K562 (cell line): Measurements from ENCODE around the gene CEP95. TPM values are rescaled to one million over a fixed set of nuclear protein-coding genes. Genes with fewer than 3 reads are reported as not detected.

Experiments used
- ATAC-seq: fragments of 200-7000 bp; cut with Tn5 transposase; 3 replicates; pipeline ENCODE4 v1.9.1; 2020; ENCODE audit warnings: moderate library complexity
- BruUV-seq: library from RNA; stranded (reverse); fragments of 400-500 nt; replicated peaks from 2 replicates; lab custom pipeline; 2021; lab: Mats Ljungman, UMichigan
- CTCF ChIA-PET: fragments of 300-600 bp; formaldehyde crosslinking; extraction: SDS; loops from one replicate; lab custom pipeline; 2021; ENCODE audit warnings: low intra/inter-chr PET ratio; lab: Yijun Ruan, JAX
- POLR2A ChIA-PET: fragments of 300-600, 350-650 bp; sonication (Branson Sonifier 250); formaldehyde crosslinking; extraction: SDS; loops from one replicate; lab custom pipeline; 2021; ENCODE audit warnings: antibody characterized with exemption, inconsistent platforms; lab: Yijun Ruan, JAX
- DNase-seq, 4 experiments: peaks; one replicate each; pipeline versions ENCODE4 v3.0.0 to v3.0.0-alpha.2; 2011 to 2018; ENCODE audit warnings: low spot score in 3 of 4, mixed read lengths in 3 of 4; ENCODE audit errors: extremely low read depth in 1 of 4
- FAIRE-seq: peaks from 2 replicates; lab custom pipeline; 2011; peaks lifted over from hg19 to GRCh38; lab: Jason Lieb, UNC
- H2AFZ ChIP-seq: 2 replicates; pipeline ENCODE4 v1.6.0; 2011; ENCODE audit warnings: low read depth, low read length, control low read depth, inconsistent platforms
- H3K27ac ChIP-seq: fragments of 200-600 bp; 3 replicates; pipeline ENCODE4 v1.8.0; 2011; ENCODE audit warnings: low read depth, mild to moderate bottlenecking, control low read depth, inconsistent platforms, low read length, moderate library complexity, mixed read lengths; ENCODE audit errors: extremely low read depth
- H3K27me3 ChIP-seq, 2 experiments: fragments of 300-600 bp in 1 of 2; 2 replicates in 1 of 2; 3 replicates in 1 of 2; pipeline versions ENCODE4 v1.6.0 to v1.8.0; 2011; ENCODE audit warnings: inconsistent platforms in 2 of 2, low read length in 2 of 2, mild to moderate bottlenecking in 1 of 2, mixed read lengths in 1 of 2, moderate library complexity in 1 of 2; ENCODE audit not compliant: control insufficient read depth in 2 of 2, insufficient read depth in 2 of 2
- H3K36me3 ChIP-seq: fragments of 300-600 bp; 3 replicates; pipeline ENCODE4 v1.8.0; 2011; ENCODE audit warnings: mild to moderate bottlenecking, low read length, inconsistent platforms; ENCODE audit not compliant: control insufficient read depth, insufficient read depth
- H3K4me1 ChIP-seq, 2 experiments: fragments of 200-600 bp in 1 of 2; replicated peaks in 1 of 2; 2 replicates in 1 of 2; 3 replicates in 1 of 2; pipeline versions ENCODE4 v1.5.1 to v1.8.0; 2011; ENCODE audit warnings: inconsistent platforms in 2 of 2, low read length in 2 of 2, mild to moderate bottlenecking in 1 of 2, mixed read lengths in 1 of 2, moderate library complexity in 1 of 2; ENCODE audit not compliant: control insufficient read depth in 2 of 2, insufficient read depth in 2 of 2
- H3K4me2 ChIP-seq: 2 replicates; pipeline ENCODE4 v1.6.1; 2011; ENCODE audit warnings: low read length, control low read depth, inconsistent platforms, mixed read lengths; ENCODE audit not compliant: insufficient read depth
- H3K4me3 ChIP-seq: fragments of 200-600 bp; sonication (generic), shearing (Covaris generic); 2 replicates; pipeline ENCODE4 v1.5.1; 2016; ENCODE audit warnings: control low read depth, inconsistent platforms
- H3K79me2 ChIP-seq: fragments of 200-600 bp; 3 replicates; pipeline ENCODE4 v1.8.0; 2011; ENCODE audit warnings: low read length, inconsistent platforms; ENCODE audit not compliant: control insufficient read depth, insufficient read depth
- H3K9ac ChIP-seq, 2 experiments: 2 replicates each; pipeline versions ENCODE4 v1.6.0 to v1.6.1; 2011; ENCODE audit warnings: low read depth in 2 of 2, low read length in 2 of 2, control low read depth in 1 of 2, inconsistent platforms in 1 of 2, mild to moderate bottlenecking in 1 of 2, mixed read lengths in 1 of 2; ENCODE audit not compliant: insufficient read depth in 1 of 2
- H3K9me1 ChIP-seq: one replicate; pipeline ENCODE4 v1.6.0; 2011; ENCODE audit warnings: inconsistent platforms, mild to moderate bottlenecking, low read length, moderate library complexity; ENCODE audit not compliant: control insufficient read depth, insufficient read depth
- H3K9me3 ChIP-seq: replicated peaks from 2 replicates; pipeline ENCODE4 v1.5.1; 2011; ENCODE audit warnings: low read depth, low read length, inconsistent platforms; ENCODE audit not compliant: control insufficient read depth, insufficient read depth
- H4K20me1 ChIP-seq: replicated peaks from 2 replicates; pipeline ENCODE4 v1.6.1; 2011; ENCODE audit warnings: low read length, inconsistent platforms, mixed read lengths; ENCODE audit not compliant: control insufficient read depth, insufficient read depth
- ATF7 ChIP-seq: fragments of 450-650 bp; IDR thresholded peaks from 2 replicates; pipeline ENCODE4 v1.7.1; 2014; ENCODE audit warnings: mild to moderate bottlenecking, moderate library complexity
- FOXK2 ChIP-seq, 2 experiments: fragments of 450-650 bp; IDR thresholded peaks in 1 of 2; conservative IDR thresholded peaks in 1 of 2; 2 replicates each; pipeline ENCODE4 v1.6.1; 2016; ENCODE audit warnings: low read depth in 2 of 2, mild to moderate bottlenecking in 1 of 2
- HSF4 ChIP-seq: fragments of 250-450 bp; sonication (Bioruptor Pico); IDR thresholded peaks from 2 replicates; pipeline ENCODE4 v2.1.2; 2022; ENCODE audit warnings: mild to moderate bottlenecking, moderate library complexity, borderline replicate concordance
- WGBS: fragments of 100-300 bp; shearing (Covaris generic); methylation state at CpG from one replicate; pipeline ENCODE4 v1.1.6; 2016; ENCODE audit warnings: low coverage, mixed read lengths; ENCODE audit not compliant: insufficient coverage; ENCODE audit errors: missing lambda C conversion rate; 5-methylcytosine and 5-hydroxymethylcytosine counted together
- in situ Hi-C: fragments of 300-500 bp; cut with MboI; formaldehyde crosslinking; loops from 4 replicates; pipeline ENCODE4 v1.15.0; 2018; ENCODE audit warnings: inconsistent platforms, mixed read lengths
- intact Hi-C: fragments of 100-400 bp; cut with micrococcal nuclease; formaldehyde crosslinking; loops from 2 replicates; pipeline ENCODE4 v1.14.2; 2022
- polyA plus RNA-seq, 8 experiments: library from polyadenylated mRNA; depleted of rRNA in 4 of 8; stranded (reverse) in 5 of 8; unstranded in 3 of 8; fragments of >200 nt; fragmentation: Nextera tagmentation in 2 of 8; fragmentation: Illumina TruSeq in 1 of 8; extraction: Ambion mirVana in 2 of 8; extraction: Trizol in 1 of 8; gene quantifications; 2 replicates each; pipeline versions ENCODE4 v1.2.1 to v1.2.3, GENCODE V29; 2011 to 2014; ENCODE audit warnings: inconsistent platforms in 1 of 8, missing spikeins in 1 of 8
- total RNA-seq, 7 experiments: library from RNA; depleted of rRNA in 6 of 7; stranded (reverse); fragments of >200 nt in 6 of 7; fragmentation: Illumina TruSeq in 2 of 7; extraction: Trizol in 2 of 7; gene quantifications; 2 replicates each; pipeline versions ENCODE4 v1.2.1 to v1.2.3, GENCODE V29; 2011 to 2021; ENCODE audit warnings: low replicate concordance in 1 of 7
- TF ChIP-seq, protein P1 (sequence below): fragments of 450-650 bp; IDR thresholded peaks from 2 replicates; pipeline ENCODE4 v1.6.1; 2018; ENCODE audit not compliant: partially characterized antibody

CEP95 gene
- total and polyA plus RNA-seq, 9 of the 15 experiments (the other 6 are each of a cell fraction or from before 2014, with no cell fraction given): 26.7 to 80.7 (median 56.9) TPM

- no TSS peak for BruUV-seq
- CTCF ChIA-PET: no interaction called here
- no peak for FAIRE-seq
These were observed 40.6 kb upstream of the CEP95 start for GRCh38 chr17:64466019-64466735.

More at GRCh38 chr17:64466019-64466735, 40.6 kb upstream of the CEP95 start:
- no peak overlapping the region for H3K4me2 ChIP-seq
- 23% methylated on average over 9 of the region's 9 CpGs for WGBS
- no peaks in the 10 kb centered on the region for H4K20me1 ChIP-seq
- DNase-seq (no peak), ATAC-seq (no peak)
- TF ChIP-seq HSF4 (CRISPR knock-in tag): no peak
- peak; percentile 76; the same call in 1 of the 2 replicates for TF ChIP-seq ATF7
- TF ChIP-seq, protein P1, sequence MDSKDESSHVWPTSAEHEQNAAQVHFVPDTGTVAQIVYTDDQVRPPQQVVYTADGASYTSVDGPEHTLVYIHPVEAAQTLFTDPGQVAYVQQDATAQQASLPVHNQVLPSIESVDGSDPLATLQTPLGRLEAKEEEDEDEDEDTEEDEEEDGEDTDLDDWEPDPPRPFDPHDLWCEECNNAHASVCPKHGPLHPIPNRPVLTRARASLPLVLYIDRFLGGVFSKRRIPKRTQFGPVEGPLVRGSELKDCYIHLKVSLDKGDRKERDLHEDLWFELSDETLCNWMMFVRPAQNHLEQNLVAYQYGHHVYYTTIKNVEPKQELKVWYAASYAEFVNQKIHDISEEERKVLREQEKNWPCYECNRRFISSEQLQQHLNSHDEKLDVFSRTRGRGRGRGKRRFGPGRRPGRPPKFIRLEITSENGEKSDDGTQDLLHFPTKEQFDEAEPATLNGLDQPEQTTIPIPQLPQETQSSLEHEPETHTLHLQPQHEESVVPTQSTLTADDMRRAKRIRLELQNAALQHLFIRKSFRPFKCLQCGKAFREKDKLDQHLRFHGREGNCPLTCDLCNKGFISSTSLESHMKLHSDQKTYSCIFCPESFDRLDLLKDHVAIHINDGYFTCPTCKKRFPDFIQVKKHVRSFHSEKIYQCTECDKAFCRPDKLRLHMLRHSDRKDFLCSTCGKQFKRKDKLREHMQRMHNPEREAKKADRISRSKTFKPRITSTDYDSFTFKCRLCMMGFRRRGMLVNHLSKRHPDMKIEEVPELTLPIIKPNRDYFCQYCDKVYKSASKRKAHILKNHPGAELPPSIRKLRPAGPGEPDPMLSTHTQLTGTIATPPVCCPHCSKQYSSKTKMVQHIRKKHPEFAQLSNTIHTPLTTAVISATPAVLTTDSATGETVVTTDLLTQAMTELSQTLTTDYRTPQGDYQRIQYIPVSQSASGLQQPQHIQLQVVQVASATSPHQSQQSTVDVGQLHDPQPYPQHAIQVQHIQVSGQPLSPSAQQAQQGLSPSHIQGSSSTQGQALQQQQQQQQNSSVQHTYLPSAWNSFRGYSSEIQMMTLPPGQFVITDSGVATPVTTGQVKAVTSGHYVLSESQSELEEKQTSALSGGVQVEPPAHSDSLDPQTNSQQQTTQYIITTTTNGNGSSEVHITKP: peak; percentile 97
- TF ChIP-seq FOXK2 (conservative IDR thresholded peaks at IDR 0.05 in 1 of 2, IDR thresholded peaks at IDR 0.05 in 1 of 2; ENCODE audit: low read depth in 2 of 2): peak in 1 of 2 experiments; percentile 56; a peak in 2 of 4 replicates
- in situ Hi-C loops (no loop called here), intact Hi-C loops (no loop called here)
- H3K36me3 ChIP-seq: no peaks in the 10 kb centered on the region
- no peaks in the 10 kb centered on the region for H3K79me2 ChIP-seq
- POLR2A ChIA-PET: interaction anchor here (1.0 to 1.9 kb wide), 2 partner anchors 10 to 154 kb away, joined by 4 to 8 read pairs; no protein-coding TSS in a partner anchor
- no peaks in the 10 kb centered on the region for H3K4me1 ChIP-seq
- no peak overlapping the region for H3K4me3 ChIP-seq
- no peak overlapping the region; a peak in 1 of 4 replicates for H3K9ac ChIP-seq
- no peaks in the 10 kb centered on the region for H3K9me3 ChIP-seq
- no peak overlapping the region for H2AFZ ChIP-seq
- no peaks in the 10 kb centered on the region for H3K9me1 ChIP-seq
- H3K27me3 ChIP-seq: no peaks in the 10 kb centered on the region
- H3K27ac ChIP-seq: no peak overlapping the region
